Parathyroid adenoma (tissue), 2 donors: Measurements from ENCODE around the gene ATOSA.

Source experiments
- H2AFZ ChIP-seq: fragments of 300-600 bp; sonication (generic); one replicate; pipeline ENCODE4 v1.7.0; 2017; ENCODE audit warnings: antibody characterized with exemption, mild to moderate bottlenecking
- H3K27ac ChIP-seq: fragments of 300-600 bp; sonication (generic); one replicate; pipeline ENCODE4 v1.7.0; 2017
- H3K27me3 ChIP-seq: fragments of 300-600 bp; sonication (generic); one replicate; pipeline ENCODE4 v1.7.0; 2017; ENCODE audit warnings: low read length; ENCODE audit not compliant: control insufficient read depth, insufficient read depth
- H3K36me3 ChIP-seq: fragments of 300-600 bp; sonication (generic); one replicate; pipeline ENCODE4 v1.7.0; 2017; ENCODE audit warnings: low read length; ENCODE audit not compliant: control insufficient read depth, insufficient read depth
- H3K4me1 ChIP-seq: fragments of 300-600 bp; sonication (generic); one replicate; pipeline ENCODE4 v1.7.0; 2017; ENCODE audit warnings: control low read depth
- H3K4me2 ChIP-seq: fragments of 300-600 bp; sonication (generic); one replicate; pipeline ENCODE4 v1.7.0; 2017; ENCODE audit warnings: low read length
- H3K4me3 ChIP-seq: fragments of 300-600 bp; sonication (generic); one replicate; pipeline ENCODE4 v1.7.0; 2017; ENCODE audit warnings: low read depth, low read length
- H3K79me2 ChIP-seq: fragments of 300-600 bp; sonication (generic); one replicate; pipeline ENCODE4 v1.7.0; 2017; ENCODE audit warnings: control low read depth
- H3K9ac ChIP-seq: fragments of 300-600 bp; sonication (generic); one replicate; pipeline ENCODE4 v1.7.0; 2017; ENCODE audit warnings: mild to moderate bottlenecking
- H3K9me3 ChIP-seq: fragments of 300-600 bp; sonication (generic); one replicate; pipeline ENCODE4 v1.7.0; 2017; ENCODE audit warnings: low read length; ENCODE audit not compliant: control insufficient read depth
- CTCF ChIP-seq: fragments of 300-600 bp; sonication (generic); IDR thresholded peaks from one replicate; pipeline ENCODE4 v1.7.0; 2017; ENCODE audit warnings: antibody characterized with exemption, mild to moderate bottlenecking
- donor health status: primary hyperparathyroidism.

Gene ATOSA

GRCh38 chr15:52645916-52646315 is 33.3 kb downstream of the ATOSA start:
- H3K4me1 ChIP-seq = no peaks in the 10 kb centered on the region
- TF ChIP-seq CTCF = no peak
- no peak overlapping the region for H3K9ac ChIP-seq
- no peak overlapping the region for H3K4me2 ChIP-seq
- H3K79me2 ChIP-seq = no peaks in the 10 kb centered on the region
- no peak overlapping the region for H2AFZ ChIP-seq
- no peaks in the 10 kb centered on the region for H3K9me3 ChIP-seq
- no peaks in the 10 kb centered on the region for H3K27me3 ChIP-seq
- no peaks in the 10 kb centered on the region for H3K36me3 ChIP-seq
- no peak overlapping the region for H3K27ac ChIP-seq
- H3K4me3 ChIP-seq = no peak overlapping the region

- Histone ChIP-seq H3K36me3 (no peaks in the 10 kb centered on the region), H3K4me2 (no peak overlapping the region), H3K4me3 (no peak overlapping the region), H3K9ac (no peak overlapping the region), H3K79me2 (no peaks in the 10 kb centered on the region), H3K27me3 (no peaks in the 10 kb centered on the region), H3K9me3 (no peaks in the 10 kb centered on the region), H2AFZ (no peak overlapping the region), H3K27ac (no peak overlapping the region), H3K4me1 (no peaks in the 10 kb centered on the region)
- TF ChIP-seq CTCF = no peak
These were observed 36.5 kb downstream of the ATOSA start for GRCh38 chr15:52642386-52643361.

- no peaks in the 10 kb centered on the region for H3K27me3 ChIP-seq
- no peak overlapping the region for H3K4me2 ChIP-seq
- no peak for TF ChIP-seq CTCF
- H3K79me2 ChIP-seq = peaks cover 7% of the 10 kb centered on the region
- no peak overlapping the region for H3K9ac ChIP-seq
- no peaks in the 10 kb centered on the region for H3K9me3 ChIP-seq
- no peak overlapping the region for H3K4me3 ChIP-seq
- no peaks in the 10 kb centered on the region for H3K4me1 ChIP-seq
- no peak overlapping the region for H2AFZ ChIP-seq
- H3K27ac ChIP-seq = no peak overlapping the region
- peaks cover 3% of the 10 kb centered on the region for H3K36me3 ChIP-seq
These were observed 42.7 kb downstream of the ATOSA start for GRCh38 chr15:52636459-52636858.

GRCh38 chr15:52635908-52636307 is 43.3 kb downstream of the ATOSA start:
- no peaks in the 10 kb centered on the region for H3K9me3 ChIP-seq
- peaks cover 7% of the 10 kb centered on the region for H3K79me2 ChIP-seq
- no peak overlapping the region for H3K27ac ChIP-seq
- H3K9ac ChIP-seq = no peak overlapping the region
- no peak overlapping the region for H3K4me3 ChIP-seq
- peaks cover 3% of the 10 kb centered on the region for H3K36me3 ChIP-seq
- TF ChIP-seq CTCF = no peak
- H3K27me3 ChIP-seq = no peaks in the 10 kb centered on the region
- no peak overlapping the region for H2AFZ ChIP-seq
- no peak overlapping the region for H3K4me2 ChIP-seq
- no peaks in the 10 kb centered on the region for H3K4me1 ChIP-seq
